Raji (cell line): Measurements from ENCODE around the gene ATP6V1G3.

Experiments
- POLR2A ChIP-seq: IDR thresholded peaks from 2 replicates; pipeline ENCODE4 v1.6.1; 2011; ENCODE audit warnings: low read depth, low read length, control low read depth; ENCODE audit not compliant: insufficient read depth

Gene ATP6V1G3

DNA sequence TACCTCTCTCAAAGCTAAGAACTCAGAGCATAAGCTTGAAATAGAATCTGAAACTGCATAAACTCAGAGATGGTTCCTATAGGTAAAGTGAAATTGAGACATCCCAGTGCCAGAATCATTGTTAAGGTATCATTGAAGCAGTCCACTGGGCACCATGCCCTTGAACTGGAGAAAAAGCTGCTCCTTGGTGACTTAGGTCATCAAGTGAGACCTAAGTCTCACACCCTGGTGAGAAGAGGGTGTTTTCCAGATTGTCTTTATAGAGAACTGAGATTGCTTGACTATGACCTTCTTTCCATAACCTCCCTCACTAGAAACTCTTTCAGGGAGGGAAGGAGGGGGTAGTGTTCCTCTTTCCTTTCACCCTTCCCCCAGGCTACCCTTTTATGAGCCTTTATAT lies 9.4 kb upstream of the ATP6V1G3 start:
- TF ChIP-seq POLR2A: no peak

DNA sequence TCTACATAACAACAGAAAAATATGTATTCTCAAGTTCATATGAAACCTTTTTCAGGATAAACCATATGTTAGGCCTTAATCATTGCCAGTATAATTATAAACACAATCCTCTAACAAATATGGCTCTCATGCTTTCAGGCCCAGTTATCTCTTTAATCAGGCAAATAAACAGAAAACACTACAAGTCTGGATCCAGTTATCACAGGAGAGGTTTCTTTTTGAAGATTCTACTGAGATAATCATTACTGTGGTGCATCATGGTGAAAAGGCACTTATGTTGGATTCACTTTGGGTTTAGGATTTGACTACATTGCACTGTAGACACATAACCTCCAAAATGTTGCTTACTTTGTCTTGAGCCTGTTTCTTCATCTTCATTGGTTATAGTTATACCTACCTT lies 8.4 kb upstream of the ATP6V1G3 start:
- no peak for TF ChIP-seq POLR2A

DNA sequence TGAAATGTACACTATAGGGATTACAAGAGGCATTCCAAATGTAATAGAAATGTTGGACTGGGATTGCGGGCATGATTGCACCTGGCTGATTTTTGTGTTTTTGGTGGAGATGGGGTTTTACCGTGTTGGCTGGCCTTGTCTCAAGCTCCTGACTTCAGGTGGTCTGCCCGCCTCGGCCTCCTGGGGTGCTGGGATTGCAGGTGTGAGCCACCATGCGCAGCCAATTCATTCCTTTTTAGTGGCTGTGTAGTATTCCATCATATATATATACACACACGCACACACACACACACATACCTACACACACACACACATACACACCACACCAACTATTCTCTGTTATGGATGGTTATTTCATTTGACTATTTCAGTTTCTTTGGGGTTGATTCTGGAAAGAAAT lies 4.7 kb upstream of the ATP6V1G3 start:
- TF ChIP-seq POLR2A: no peak

DNA sequence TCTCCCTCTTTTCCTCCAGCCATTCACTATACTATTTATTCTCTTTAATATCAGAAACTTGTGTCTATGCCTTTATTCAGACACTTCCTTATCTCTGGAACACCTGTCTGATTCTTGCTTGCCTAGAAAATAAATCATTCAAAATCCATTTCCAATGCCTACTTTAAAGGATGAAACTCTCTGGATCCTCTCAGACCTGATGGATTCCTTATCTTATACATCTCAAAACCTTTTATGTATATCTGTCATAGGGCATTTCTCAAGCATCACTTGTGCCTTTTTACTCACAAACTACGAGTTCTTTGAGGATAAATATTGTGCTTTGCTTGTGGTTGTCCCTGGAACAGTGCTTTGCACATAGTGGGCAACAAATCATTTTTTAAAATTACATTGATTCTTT lies 3.8 kb upstream of the ATP6V1G3 start:
- no peak for TF ChIP-seq POLR2A

DNA sequence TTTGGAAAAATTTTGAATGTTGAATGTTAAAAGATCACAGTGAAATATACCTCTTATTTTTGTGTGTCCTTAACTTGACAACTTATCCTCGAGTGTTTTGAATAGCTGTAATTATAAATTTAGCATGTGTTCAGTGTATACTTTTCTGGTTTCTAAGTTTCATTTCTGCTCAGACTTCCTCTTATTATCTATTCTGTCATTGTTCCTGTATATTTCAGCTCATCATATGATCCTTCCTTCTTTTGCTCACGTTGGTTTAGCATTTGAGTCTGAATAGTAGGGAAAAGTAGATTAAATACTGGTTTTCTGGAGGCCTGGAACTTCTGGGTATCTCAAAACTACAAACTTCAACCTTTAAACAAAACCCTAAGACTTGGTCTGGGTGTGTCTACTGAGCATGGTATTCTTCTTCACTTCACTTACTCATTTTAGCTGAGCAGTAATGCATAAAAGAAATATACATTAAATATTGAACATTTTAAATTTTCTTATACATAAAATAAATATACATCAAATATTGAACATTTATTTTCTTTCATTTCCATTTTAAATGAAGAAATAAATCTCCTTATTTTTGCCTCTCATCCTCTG lies 3.3 kb upstream of the ATP6V1G3 start:
- no peak for TF ChIP-seq POLR2A

DNA sequence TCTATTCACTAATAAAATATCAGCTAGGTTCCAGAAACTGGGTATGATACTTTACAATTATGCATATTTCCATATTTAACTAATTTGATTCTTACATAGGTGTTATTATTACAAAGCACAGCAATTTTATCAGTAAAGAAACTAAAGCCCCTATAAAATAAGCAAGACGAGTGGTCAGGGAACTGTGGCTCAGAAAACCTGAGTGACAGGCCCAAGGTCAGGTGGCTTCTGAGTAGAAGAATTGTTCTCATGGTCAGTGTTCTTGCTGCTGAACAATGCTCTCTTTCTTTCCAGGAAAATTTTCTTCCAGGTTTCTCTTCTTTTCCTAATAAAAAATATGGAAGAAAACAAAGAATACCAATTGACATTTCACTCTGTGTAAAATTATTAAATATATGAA lies 2.2 kb upstream of the ATP6V1G3 start:
- TF ChIP-seq POLR2A: no peak

DNA sequence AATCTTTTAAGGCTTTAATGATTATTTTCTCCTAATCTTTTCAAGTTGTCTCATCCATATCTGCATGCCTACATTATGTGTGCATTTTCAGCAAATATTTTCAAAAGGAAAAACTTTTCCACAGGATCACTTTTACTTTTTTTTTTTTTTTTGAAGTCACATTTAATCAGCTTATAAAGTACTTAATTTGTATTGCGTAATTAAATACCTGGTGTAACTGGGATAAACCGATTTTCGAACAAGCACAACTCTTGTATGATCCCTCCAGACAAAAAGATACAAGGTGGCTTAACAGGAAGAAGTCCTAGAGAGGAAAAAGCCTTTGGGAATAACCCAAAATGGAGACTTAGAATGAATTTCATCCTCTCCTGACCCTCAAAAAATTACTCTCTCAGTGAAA lies 1.3 kb upstream of the ATP6V1G3 start:
- no peak for TF ChIP-seq POLR2A

DNA sequence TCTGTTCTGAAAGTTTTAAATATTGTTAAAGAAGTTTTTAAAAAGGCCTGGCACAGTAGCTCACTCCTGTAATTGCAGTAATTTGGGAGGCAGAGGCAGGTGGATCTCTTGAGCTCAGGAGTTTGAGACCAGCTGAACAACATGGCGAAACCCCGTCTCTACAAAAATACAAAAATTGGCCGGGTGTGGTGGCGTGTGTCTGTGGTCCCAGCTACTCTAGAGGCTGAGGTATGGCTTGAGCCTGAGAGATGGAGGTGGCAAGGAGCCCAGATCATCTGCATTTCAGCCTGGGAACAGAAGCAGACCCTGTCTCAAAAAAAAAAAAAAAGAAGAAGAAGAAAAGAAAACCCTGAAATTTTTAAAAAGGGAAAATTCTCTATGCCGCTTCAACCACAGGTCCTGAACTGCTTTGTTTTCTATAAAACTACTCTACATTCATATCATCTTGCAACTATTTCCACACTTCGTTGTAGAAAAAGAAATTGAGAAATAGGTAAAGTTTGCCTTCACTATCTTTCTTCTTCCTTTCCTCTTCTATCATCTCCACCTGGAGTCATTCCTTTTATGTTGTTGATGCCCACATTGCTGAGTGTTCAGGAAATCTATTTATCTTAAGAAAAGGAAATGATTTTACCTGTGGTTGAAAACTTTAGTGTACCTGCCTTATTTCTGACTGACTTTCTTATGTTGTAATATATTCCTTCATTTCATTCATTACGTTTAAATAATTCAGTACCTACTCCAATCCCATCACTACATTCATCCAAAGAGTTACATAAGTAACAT lies 1.7 kb downstream of the ATP6V1G3 start:
- no peak for TF ChIP-seq POLR2A

DNA sequence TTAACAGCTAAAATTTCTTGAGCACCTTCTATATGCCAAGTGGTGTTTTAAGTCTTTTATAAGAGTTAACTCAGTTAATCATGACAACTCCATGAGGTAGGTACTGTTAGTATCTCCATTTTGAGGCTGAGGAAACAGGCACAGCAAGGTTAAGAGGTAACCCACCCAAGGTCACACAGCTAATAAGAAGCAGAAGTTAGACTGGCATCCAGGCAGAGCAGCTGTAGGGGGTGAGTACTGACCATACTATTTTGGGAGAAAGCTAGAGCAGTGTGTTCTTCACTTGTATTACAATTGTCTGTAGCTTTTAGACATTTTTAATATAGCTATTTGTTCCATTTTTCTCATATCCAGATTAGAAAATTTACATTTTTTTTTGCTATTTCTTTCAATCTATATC lies 4.8 kb downstream of the ATP6V1G3 start:
- TF ChIP-seq POLR2A: no peak

DNA sequence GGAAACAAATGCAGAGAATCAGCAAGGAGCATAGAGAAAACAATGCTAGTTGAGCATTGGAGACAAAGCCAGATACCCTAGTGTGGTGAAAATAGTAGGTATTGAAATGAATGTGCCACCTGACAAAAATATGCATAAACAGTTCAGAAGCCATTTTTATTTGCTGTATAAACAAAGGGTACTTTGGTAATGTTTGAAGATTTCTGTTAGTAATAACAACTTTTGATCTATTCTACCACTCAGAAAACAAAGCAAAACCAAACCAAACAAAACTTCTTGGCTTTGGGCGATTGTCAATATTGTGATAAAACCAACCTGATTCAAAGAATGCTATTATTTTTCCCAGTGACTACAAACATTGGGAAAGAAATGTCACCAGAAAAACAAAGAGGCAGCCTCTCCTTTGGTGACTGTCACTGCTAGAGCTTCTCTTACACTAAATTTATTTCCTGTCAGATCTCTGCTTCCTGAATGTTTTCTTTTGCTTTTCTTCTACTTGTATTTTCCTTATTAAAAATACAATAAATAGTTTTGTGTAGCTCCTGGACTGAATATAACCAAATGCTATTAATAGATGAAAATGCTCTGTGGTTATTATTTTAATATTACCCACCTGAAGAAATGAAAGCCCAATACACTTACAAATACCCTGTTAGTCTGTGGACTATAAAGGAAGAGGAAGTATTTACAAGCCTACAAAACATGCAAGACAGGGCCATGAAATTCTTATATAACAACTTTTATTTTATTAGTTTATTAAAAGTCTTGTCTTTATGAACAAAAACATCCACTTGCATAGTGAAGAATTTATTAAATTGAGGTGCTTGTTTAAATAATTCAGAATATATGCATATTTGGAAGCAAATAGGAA lies 5.7 kb downstream of the ATP6V1G3 start:
- no peak for TF ChIP-seq POLR2A

DNA sequence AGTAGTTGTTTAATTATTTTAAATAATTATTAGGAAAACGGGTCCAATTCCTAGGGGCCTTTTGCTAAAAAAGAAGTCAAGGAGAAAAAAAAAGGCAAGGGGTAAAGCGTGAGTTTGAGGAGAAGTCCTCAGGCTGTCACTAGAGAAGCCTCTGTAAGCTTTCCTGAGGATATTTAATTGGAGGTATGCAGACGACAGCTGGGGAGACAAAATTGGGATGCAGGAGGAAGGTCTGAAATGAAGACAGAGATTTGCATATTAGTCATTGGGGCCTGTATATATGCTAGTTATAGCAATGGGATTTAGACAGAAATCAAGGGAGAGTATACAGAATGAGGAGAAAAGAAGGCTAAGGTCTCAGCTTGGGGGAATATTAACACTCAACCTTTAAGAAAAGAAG lies 8.6 kb downstream of the ATP6V1G3 start:
- no peak for TF ChIP-seq POLR2A

DNA sequence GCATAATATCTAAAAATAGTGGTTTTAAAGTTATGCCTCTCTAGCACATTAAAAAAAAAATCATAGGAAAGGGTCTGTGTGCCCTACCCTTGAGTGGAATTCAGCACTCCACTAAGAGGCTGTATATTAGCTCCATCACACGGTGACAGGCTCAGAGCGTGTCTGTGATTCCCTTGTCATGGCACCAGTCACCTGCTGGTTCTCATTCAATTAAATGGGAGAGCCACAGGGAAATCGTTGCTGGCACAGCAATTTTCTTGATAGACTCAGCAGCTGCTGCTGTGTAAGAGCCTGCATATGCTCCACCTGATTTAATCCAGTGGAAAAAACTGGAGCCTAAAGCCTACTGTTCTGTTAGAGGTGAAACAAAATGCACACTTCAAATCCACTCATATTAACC lies 9.5 kb downstream of the ATP6V1G3 start:
- no peak for TF ChIP-seq POLR2A

DNA sequence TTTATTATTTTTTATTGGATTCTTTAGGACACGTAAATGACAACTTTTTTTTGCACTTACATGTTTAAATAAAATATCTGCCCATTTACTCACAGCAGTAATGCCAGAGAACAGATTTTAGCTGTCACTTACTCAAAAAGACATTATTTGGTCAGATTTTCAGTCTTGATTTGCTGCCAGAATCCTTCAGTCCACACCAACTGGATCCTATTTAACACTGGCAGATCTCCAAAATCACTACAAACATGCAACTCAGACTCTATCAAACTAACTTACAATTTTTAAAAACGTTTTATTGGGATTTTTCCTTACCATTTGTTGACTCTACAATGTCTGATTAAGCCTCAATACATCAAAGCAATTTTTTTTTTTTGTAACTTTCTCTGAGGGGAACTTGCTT lies 11.1 kb downstream of the ATP6V1G3 start:
- TF ChIP-seq POLR2A: no peak

DNA sequence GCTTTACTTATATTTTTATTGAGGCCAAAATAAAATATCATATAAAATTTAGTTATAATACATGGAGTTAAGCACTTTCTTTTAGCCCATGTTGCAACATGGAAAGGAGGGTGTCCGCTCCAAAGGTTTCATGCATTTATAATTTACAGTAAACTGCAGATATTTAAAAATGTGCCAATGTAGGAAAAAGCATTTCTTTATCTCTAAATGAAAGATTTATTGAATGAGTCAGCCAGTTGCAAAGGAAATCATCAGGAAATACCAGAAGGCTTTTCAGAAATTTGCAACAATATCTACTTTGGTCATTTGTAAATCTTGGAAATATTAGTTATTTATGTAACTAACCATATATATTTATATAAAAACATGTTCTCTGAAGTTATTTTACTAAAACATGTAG lies 12.1 kb downstream of the ATP6V1G3 start:
- no peak for TF ChIP-seq POLR2A

DNA sequence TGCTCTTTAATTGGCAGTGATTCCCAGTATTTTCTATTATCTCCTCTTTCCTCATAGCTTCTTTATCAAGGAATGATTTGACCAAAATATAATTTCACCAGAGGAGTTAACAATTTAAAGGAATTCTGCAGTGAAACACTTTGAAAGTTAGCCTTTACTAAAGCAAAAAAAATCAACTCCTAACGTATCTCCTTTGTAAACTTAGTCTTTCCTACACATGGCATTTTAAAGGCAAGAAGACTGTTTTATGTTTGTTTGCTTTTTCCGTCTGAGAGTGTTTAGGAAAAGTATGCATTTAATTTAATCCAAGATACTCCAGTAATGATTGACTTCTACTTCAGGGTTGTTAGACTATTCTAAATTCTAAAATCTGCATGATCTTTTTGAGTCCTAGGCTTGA lies 15.9 kb downstream of the ATP6V1G3 start:
- TF ChIP-seq POLR2A: no peak
